Right atrium auricular region (tissue), 2 donors: ENCODE results near the gene LRMDA. TPM values are rescaled to one million over a fixed set of nuclear protein-coding genes. Genes with fewer than 3 reads are reported as not detected.

ENCODE experiments used
- DNase-seq: peaks from one replicate; pipeline ENCODE4 v3.0.0-alpha.2; 2019; ENCODE audit warnings: low spot score
- H3K27ac ChIP-seq, 2 donors: fragments of 200-600 bp; sonication (generic); 1 replicate in 1 of 2; 2 replicates in 1 of 2; pipeline ENCODE4 v1.5.1; 2016 to 2019
- H3K27me3 ChIP-seq, 2 donors: fragments of 200-600 bp; sonication (generic); one replicate each; pipeline versions ENCODE4 v1.5.1 to v1.6.0; 2017 to 2019
- H3K36me3 ChIP-seq: fragments of 200-600 bp; sonication (generic); one replicate; pipeline ENCODE4 v1.5.1; 2016
- H3K4me1 ChIP-seq, 2 donors: fragments of 200-600 bp; sonication (generic); one replicate each; pipeline versions ENCODE4 v1.5.1 to v1.6.0; 2017 to 2019
- H3K4me3 ChIP-seq, 2 donors: fragments of 200-600 bp; sonication (generic); 1 replicate in 1 of 2; 2 replicates in 1 of 2; pipeline ENCODE4 v1.5.1; 2017 to 2019; ENCODE audit warnings: mild to moderate bottlenecking in 1 of 2, moderate library complexity in 1 of 2
- H3K9me3 ChIP-seq, 2 donors: fragments of 200-600 bp; sonication (generic); one replicate each; pipeline ENCODE4 v1.5.1; 2019
- CTCF ChIP-seq, 2 donors: fragments of 200-600 bp; sonication (generic); IDR thresholded peaks; one replicate each; pipeline ENCODE4 v1.5.1; 2019; ENCODE audit warnings: antibody characterized with exemption in 2 of 2
- total RNA-seq, 2 donors: library from RNA; depleted of rRNA; stranded (reverse); fragments of >200 nt; gene quantifications; one replicate each; pipeline ENCODE4 v1.1.0, GENCODE V29; 2016

Gene LRMDA
- total RNA-seq, 2 donors from 2014 or later, result 6.1 to 19.1 TPM

GRCh38 chr10:76035206-76036110 lies 604.0 kb downstream of the LRMDA start:
- no peaks in the 10 kb centered on the region for H3K36me3 ChIP-seq
- H3K27me3 ChIP-seq, result no peaks in the 10 kb centered on the region
- peak overlapping the region in 1 of 2 donors; percentile 28 for H3K4me3 ChIP-seq
- H3K9me3 ChIP-seq, result peaks cover 0 to 10% of the 10 kb centered on the region in 2 donors
- TF ChIP-seq CTCF (IDR thresholded peaks at IDR 0.05), result no peak
- no peak for DNase-seq
- no peak overlapping the region for H3K27ac ChIP-seq
- H3K4me1 ChIP-seq, result peaks cover 0 to 13% of the 10 kb centered on the region in 2 donors

- Histone ChIP-seq H3K36me3 (no peaks in the 10 kb centered on the region), H3K9me3 (peaks cover 0 to 10% of the 10 kb centered on the region in 2 donors), H3K4me3 (peak overlapping the region in 1 of 2 donors; percentile 28), H3K4me1 (peaks cover 0 to 13% of the 10 kb centered on the region in 2 donors), H3K27me3 (no peaks in the 10 kb centered on the region), H3K27ac (no peak overlapping the region)
- peak; percentile 95 to 99 for TF ChIP-seq CTCF (IDR thresholded peaks at IDR 0.05)
- peak; percentile 79 for DNase-seq
Measured at GRCh38 chr10:76036111-76036940, 604.9 kb downstream of the LRMDA start.

GRCh38 chr10:76036962-76037361 lies 605.5 kb downstream of the LRMDA start:
- no peaks in the 10 kb centered on the region for H3K27me3 ChIP-seq
- peaks cover 0 to 10% of the 10 kb centered on the region in 2 donors for H3K9me3 ChIP-seq
- no peaks in the 10 kb centered on the region for H3K36me3 ChIP-seq
- H3K27ac ChIP-seq, result no peak overlapping the region
- H3K4me1 ChIP-seq, result peaks cover 0 to 13% of the 10 kb centered on the region in 2 donors
- H3K4me3 ChIP-seq, result no peak overlapping the region
- DNase-seq, result no peak
- no peak for TF ChIP-seq CTCF (IDR thresholded peaks at IDR 0.05)

GRCh38 chr10:76037531-76038155 lies 606.2 kb downstream of the LRMDA start:
- Histone ChIP-seq H3K4me3 (no peak overlapping the region), H3K36me3 (no peaks in the 10 kb centered on the region), H3K27ac (no peak overlapping the region), H3K27me3 (no peaks in the 10 kb centered on the region), H3K9me3 (peaks cover 0 to 10% of the 10 kb centered on the region in 2 donors), H3K4me1 (peaks cover 0 to 13% of the 10 kb centered on the region in 2 donors)
- no peak for TF ChIP-seq CTCF (IDR thresholded peaks at IDR 0.05)
- DNase-seq, result no peak

- no peak for DNase-seq
- Histone ChIP-seq H3K4me1 (peaks cover 0 to 7% of the 10 kb centered on the region in 2 donors), H3K27me3 (no peaks in the 10 kb centered on the region), H3K36me3 (no peaks in the 10 kb centered on the region), H3K4me3 (no peak overlapping the region), H3K9me3 (peaks cover 0 to 10% of the 10 kb centered on the region in 2 donors), H3K27ac (no peak overlapping the region)
- no peak for TF ChIP-seq CTCF (IDR thresholded peaks at IDR 0.05)
Measured at GRCh38 chr10:76038696-76039095, 607.3 kb downstream of the LRMDA start.
